Spinal cord (tissue), 10 donors: Measurements from ENCODE around the gene AIFM2. TPM values are rescaled to one million over a fixed set of nuclear protein-coding genes. Genes with fewer than 3 reads are reported as not detected.
"Not testable (repeated sequence)": the region's sequence is repeated elsewhere in the genome, so short reads cannot be mapped to it uniquely, and the experiment has no call there.

ENCODE experiments used
- DNase-seq, 6 donors: peaks; one replicate each; pipeline versions ENCODE4 v3.0.0 to v3.0.0-alpha.2; 2013 to 2015; ENCODE audit warnings: low spot score in 6 of 6, low read depth in 4 of 6
- H3K27ac ChIP-seq: one replicate; pipeline ENCODE4 v1.5.1; 2013; ENCODE audit warnings: low read depth, low read length, control low read depth
- H3K27me3 ChIP-seq: one replicate; pipeline ENCODE4 v1.6.1; 2013; ENCODE audit warnings: low read length; ENCODE audit not compliant: control insufficient read depth, insufficient read depth
- H3K36me3 ChIP-seq: one replicate; pipeline ENCODE4 v1.6.1; 2013; ENCODE audit warnings: low read length; ENCODE audit not compliant: control insufficient read depth, insufficient read depth
- H3K4me1 ChIP-seq: one replicate; pipeline ENCODE4 v1.6.1; 2013; ENCODE audit warnings: low read length; ENCODE audit not compliant: control insufficient read depth, insufficient read depth
- H3K4me3 ChIP-seq: one replicate; pipeline ENCODE4 v1.5.1; 2013; ENCODE audit warnings: low read depth, low read length, control low read depth
- H3K9me3 ChIP-seq: one replicate; pipeline ENCODE4 v1.6.1; 2013; ENCODE audit warnings: low read length; ENCODE audit not compliant: control insufficient read depth, insufficient read depth
- WGBS: methylation state at CpG from one replicate; pipeline ENCODE4 v1.1.5; 2013; ENCODE audit warnings: missing lambda C conversion rate; ENCODE audit not compliant: insufficient coverage; 5-methylcytosine and 5-hydroxymethylcytosine counted together
- polyA plus RNA-seq, 2 donors: library from polyadenylated mRNA; unstranded; fragments of 120-200 nt; gene quantifications; one replicate each; pipeline ENCODE4 v1.2.1, GENCODE V29; 2013; ENCODE audit not compliant: insufficient read length in 2 of 2
- total RNA-seq, 2 donors: library from RNA; depleted of rRNA in 1 of 2; stranded (reverse); fragments of 120-200 nt in 1 of 2; fragments of >200 nt in 1 of 2; gene quantifications; one replicate each; pipeline versions ENCODE4 v1.2.3 to v1.2.4, GENCODE V29; 2013 to 2014
- donor health status: healthy.

AIFM2 gene
- total and polyA plus RNA-seq, 4 donors: 3.3 to 7.8 (median 4.3) TPM

DNA sequence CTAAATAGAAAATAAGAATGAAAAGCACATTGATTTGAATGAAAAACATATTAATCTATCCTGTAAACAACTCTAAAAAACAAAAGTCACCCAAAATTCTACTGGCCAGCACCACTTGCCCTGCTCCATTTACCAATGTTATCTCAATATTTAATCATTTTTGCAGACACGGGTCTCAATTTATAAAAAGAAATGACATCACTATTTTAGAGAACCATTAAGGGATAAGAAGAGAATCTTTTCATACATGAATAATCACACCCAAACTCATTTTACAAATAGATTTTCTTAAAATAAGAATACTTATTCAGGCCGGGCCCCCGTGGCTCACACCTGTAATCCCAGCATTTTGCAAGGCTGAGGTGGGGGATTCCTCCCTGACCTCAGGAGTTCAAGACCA lies 33.8 kb upstream of the AIFM2 start:
- H3K36me3 ChIP-seq: peaks cover 4% of the 10 kb centered on the region
- no peaks in the 10 kb centered on the region for H3K27me3 ChIP-seq
- peaks cover 8% of the 10 kb centered on the region for H3K4me1 ChIP-seq
- no peak overlapping the region for H3K27ac ChIP-seq
- no peak for DNase-seq
- no peaks in the 10 kb centered on the region for H3K9me3 ChIP-seq
- H3K4me3 ChIP-seq: no peak overlapping the region
- WGBS: no CpG with 5 or more reads among the region's 3 CpGs

GRCh38 chr10:70164163-70164562 lies 31.5 kb upstream of the AIFM2 start:
- H3K36me3 ChIP-seq: peaks cover 7% of the 10 kb centered on the region
- H3K27ac ChIP-seq: no peak overlapping the region
- no CpG with 5 or more reads among the region's 3 CpGs for WGBS
- no peak overlapping the region for H3K4me3 ChIP-seq
- H3K9me3 ChIP-seq: no peaks in the 10 kb centered on the region
- no peak for DNase-seq
- no peaks in the 10 kb centered on the region for H3K4me1 ChIP-seq
- H3K27me3 ChIP-seq: no peaks in the 10 kb centered on the region

GRCh38 chr10:70163448-70163847 lies 30.8 kb upstream of the AIFM2 start:
- Histone ChIP-seq H3K4me1 (no peaks in the 10 kb centered on the region), H3K4me3 (no peak overlapping the region), H3K27me3 (no peaks in the 10 kb centered on the region), H3K36me3 (peaks cover 7% of the 10 kb centered on the region), H3K9me3 (no peaks in the 10 kb centered on the region), H3K27ac (no peak overlapping the region)
- DNase-seq: no peak
- no CpG with 5 or more reads among the region's 4 CpGs for WGBS

GRCh38 chr10:70162892-70163201 lies 30.2 kb upstream of the AIFM2 start:
- Histone ChIP-seq H3K4me1 (no peaks in the 10 kb centered on the region), H3K36me3 (peaks cover 7% of the 10 kb centered on the region), H3K9me3 (no peaks in the 10 kb centered on the region), H3K27me3 (no peaks in the 10 kb centered on the region), H3K27ac (no peak overlapping the region), H3K4me3 (no peak overlapping the region)
- DNase-seq: no peak
- WGBS: no CpG with 5 or more reads among the region's 1 CpG

GRCh38 chr10:70162151-70162891 lies 29.7 kb upstream of the AIFM2 start:
- Histone ChIP-seq H3K4me3 (no peak overlapping the region), H3K9me3 (no peaks in the 10 kb centered on the region), H3K27me3 (no peaks in the 10 kb centered on the region), H3K4me1 (no peaks in the 10 kb centered on the region), H3K27ac (no peak overlapping the region), H3K36me3 (peaks cover 7% of the 10 kb centered on the region)
- 60% methylated on average over 1 of the region's 2 CpGs for WGBS
- no peak for DNase-seq

DNA sequence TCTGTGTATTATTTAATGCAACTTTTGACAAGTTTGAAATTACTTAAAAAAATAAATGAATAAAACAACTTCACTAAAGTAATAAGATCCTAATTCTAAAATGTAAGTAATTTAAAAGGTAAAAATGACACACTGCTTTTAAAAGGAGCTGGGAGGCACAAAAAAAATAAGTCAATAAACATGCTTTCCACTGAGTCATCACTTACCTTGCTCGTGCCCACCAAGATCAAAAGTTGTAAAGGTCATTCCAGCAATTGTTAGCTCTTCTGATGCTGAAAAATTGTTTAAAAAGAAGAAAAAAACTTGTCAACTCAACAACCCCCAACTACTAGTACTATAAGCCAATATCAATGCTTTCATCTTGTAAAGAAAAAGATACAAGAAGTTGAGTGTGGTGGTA lies 28.2 kb upstream of the AIFM2 start:
- H3K27ac ChIP-seq: no peak overlapping the region
- no peaks in the 10 kb centered on the region for H3K27me3 ChIP-seq
- no peak for DNase-seq
- no peak overlapping the region for H3K4me3 ChIP-seq
- H3K36me3 ChIP-seq: peaks cover 19% of the 10 kb centered on the region
- H3K9me3 ChIP-seq: no peaks in the 10 kb centered on the region
- no peaks in the 10 kb centered on the region for H3K4me1 ChIP-seq
- no CpG with 5 or more reads among the region's 1 CpG for WGBS

DNA sequence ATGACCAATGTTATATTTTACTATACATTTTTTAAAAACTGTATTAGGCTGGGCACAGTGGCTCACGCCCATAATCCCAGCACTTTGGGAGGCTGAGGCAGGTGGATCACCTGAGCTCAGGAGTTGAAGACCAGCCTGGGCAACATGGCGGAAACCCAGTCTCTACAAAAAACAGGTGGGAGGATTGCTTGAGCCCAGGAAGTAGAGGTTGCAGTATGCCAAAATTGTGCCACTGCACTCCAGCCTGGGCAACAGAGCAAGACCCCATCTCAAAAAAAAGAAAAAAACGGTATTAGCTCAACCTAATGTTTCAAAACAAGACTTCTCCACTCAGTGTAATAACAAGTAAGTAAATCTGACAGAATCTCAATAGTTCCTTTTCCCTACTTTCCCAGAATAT lies 26.7 kb upstream of the AIFM2 start:
- H3K27ac ChIP-seq, DNase-seq, H3K4me3 ChIP-seq, H3K27me3 ChIP-seq, H3K4me1 ChIP-seq, H3K9me3 ChIP-seq: not testable (repeated sequence)
- 83% methylated on average over 1 of the region's 3 CpGs for WGBS
- peaks cover 19% of the 10 kb centered on the region for H3K36me3 ChIP-seq

GRCh38 chr10:70158113-70158512 lies 25.5 kb upstream of the AIFM2 start:
- H3K4me1 ChIP-seq: no peaks in the 10 kb centered on the region
- peaks cover 19% of the 10 kb centered on the region for H3K36me3 ChIP-seq
- WGBS: 67% methylated on average over 1 of the region's 2 CpGs
- H3K27ac ChIP-seq: no peak overlapping the region
- no peaks in the 10 kb centered on the region for H3K9me3 ChIP-seq
- no peaks in the 10 kb centered on the region for H3K27me3 ChIP-seq
- H3K4me3 ChIP-seq: no peak overlapping the region
- peak in 1 of 6 donors; percentile 19 for DNase-seq

- Histone ChIP-seq H3K4me1 (no peaks in the 10 kb centered on the region), H3K9me3 (no peaks in the 10 kb centered on the region), H3K27ac (no peak overlapping the region), H3K4me3 (no peak overlapping the region), H3K36me3 (peaks cover 27% of the 10 kb centered on the region), H3K27me3 (no peaks in the 10 kb centered on the region)
- DNase-seq: no peak
- 79% methylated on average over 2 of the region's 3 CpGs for WGBS
These were observed 22.7 kb upstream of the AIFM2 start for GRCh38 chr10:70155255-70155838.

GRCh38 chr10:70148516-70148915 lies 15.9 kb upstream of the AIFM2 start:
- Histone ChIP-seq H3K27me3 (no peaks in the 10 kb centered on the region), H3K36me3 (peaks cover 18% of the 10 kb centered on the region), H3K9me3 (no peaks in the 10 kb centered on the region), H3K4me3 (no peak overlapping the region), H3K4me1 (peaks cover 20% of the 10 kb centered on the region), H3K27ac (no peak overlapping the region)
- DNase-seq: no peak
- WGBS: 84% methylated on average over 4 of the region's 5 CpGs
